GM19372 (cell line): ENCODE results near the gene TBCD.

ENCODE experiments used
- ATAC-seq: cut with Tn5 transposase; IDR thresholded peaks from one replicate; pipeline ENCODE4 v1.9.1; 2021; ENCODE audit warnings: mild to moderate bottlenecking, low read depth, moderate library complexity; ENCODE audit not compliant: unreplicated experiment

Gene TBCD

GRCh38 chr17:82805823-82806222 lies 54.0 kb downstream of the TBCD start:
- no peak for ATAC-seq

- ATAC-seq = no peak
Measured at GRCh38 chr17:82806645-82807044, 54.8 kb downstream of the TBCD start.

- ATAC-seq = no peak
Measured at GRCh38 chr17:82807101-82807500, 55.2 kb downstream of the TBCD start.

- no peak for ATAC-seq
Measured at GRCh38 chr17:82807562-82807961, 55.7 kb downstream of the TBCD start.

GRCh38 chr17:82808006-82808405 lies 56.1 kb downstream of the TBCD start:
- ATAC-seq = no peak

GRCh38 chr17:82808921-82809905 lies 57.3 kb downstream of the TBCD start:
- no peak for ATAC-seq

GRCh38 chr17:82810644-82811430 lies 59.0 kb downstream of the TBCD start:
- ATAC-seq = no peak

- no peak for ATAC-seq
Measured at GRCh38 chr17:82812058-82812457, 60.2 kb downstream of the TBCD start.

- ATAC-seq = no peak
Measured at GRCh38 chr17:82812601-82813000, 60.7 kb downstream of the TBCD start.

GRCh38 chr17:82813299-82814051 lies 61.6 kb downstream of the TBCD start:
- no peak for ATAC-seq

GRCh38 chr17:82814834-82815233 lies 63.0 kb downstream of the TBCD start:
- no peak for ATAC-seq

- no peak for ATAC-seq
Measured at GRCh38 chr17:82815354-82815753, 63.5 kb downstream of the TBCD start.

GRCh38 chr17:82815790-82816305 lies 64.0 kb downstream of the TBCD start:
- ATAC-seq = no peak

- ATAC-seq = no peak
Measured at GRCh38 chr17:82816358-82816757, 64.5 kb downstream of the TBCD start.

GRCh38 chr17:82817947-82818346 lies 66.1 kb downstream of the TBCD start:
- ATAC-seq = no peak

GRCh38 chr17:82820278-82821251 lies 68.7 kb downstream of the TBCD start:
- no peak for ATAC-seq

GRCh38 chr17:82821554-82821953 lies 69.7 kb downstream of the TBCD start:
- no peak for ATAC-seq

GRCh38 chr17:82822281-82822680 lies 70.4 kb downstream of the TBCD start:
- ATAC-seq = no peak

- ATAC-seq = no peak
Measured at GRCh38 chr17:82823004-82823403, 71.1 kb downstream of the TBCD start.
